Endothelial cell of umbilical vein (primary cell): ENCODE data around the gene SPAG8. TPM values are rescaled to one million over a fixed set of nuclear protein-coding genes. Genes with fewer than 3 reads are reported as not detected.

Experiments
- BruUV-seq: library from RNA; stranded (reverse); fragments of 400-500 nt; replicated peaks from 2 replicates; lab custom pipeline; 2021; lab: Mats Ljungman, UMichigan
- CTCF ChIA-PET: fragments of 300-600, 350-600 bp; sonication (Branson Sonifier 250); formaldehyde crosslinking; loops from one replicate; lab custom pipeline; 2021; ENCODE audit warnings: antibody characterized with exemption, inconsistent platforms; lab: Charles Lee
- POLR2A ChIA-PET: fragments of 300-600, 350-600 bp; sonication (Branson Sonifier 250); formaldehyde crosslinking; loops from one replicate; lab custom pipeline; 2021; ENCODE audit warnings: antibody characterized with exemption, inconsistent platforms; lab: Charles Lee
- DNase-seq: peaks from one replicate; pipeline ENCODE4 v3.0.0-alpha.2; 2011; ENCODE audit warnings: low read depth, low spot score
- FAIRE-seq: peaks from 2 replicates; lab custom pipeline; 2011; peaks lifted over from hg19 to GRCh38; lab: Jason Lieb, UNC
- H2AFZ ChIP-seq: 2 replicates; pipeline ENCODE4 v1.6.0; 2012; ENCODE audit warnings: low read depth, low read length, control low read depth, inconsistent platforms
- H3K27ac ChIP-seq: 2 replicates; pipeline ENCODE4 v1.5.1; 2011; ENCODE audit warnings: low read depth, mild to moderate bottlenecking, control low read depth, low read length, moderate library complexity; ENCODE audit not compliant: insufficient read depth
- H3K27me3 ChIP-seq, 2 experiments: 2 replicates each; pipeline versions ENCODE4 v1.6.0 to v1.6.1; 2011; ENCODE audit warnings: low read length in 2 of 2, mixed read lengths in 1 of 2; ENCODE audit not compliant: control insufficient read depth in 2 of 2, insufficient read depth in 2 of 2
- H3K36me3 ChIP-seq, 2 experiments: 2 replicates in 1 of 2; 3 replicates in 1 of 2; pipeline ENCODE4 v1.5.1; 2011; ENCODE audit warnings: low read length in 2 of 2, mild to moderate bottlenecking in 1 of 2, moderate library complexity in 1 of 2; ENCODE audit not compliant: control insufficient read depth in 2 of 2, insufficient read depth in 2 of 2; ENCODE audit errors: extremely low read depth in 1 of 2
- H3K4me1 ChIP-seq: 3 replicates; pipeline ENCODE4 v1.5.1; 2011; ENCODE audit warnings: mild to moderate bottlenecking, low read length; ENCODE audit not compliant: control insufficient read depth, insufficient read depth; ENCODE audit errors: extremely low read depth
- H3K4me2 ChIP-seq: 2 replicates; pipeline ENCODE4 v1.6.1; 2011; ENCODE audit warnings: low read length, control low read depth, mixed read lengths; ENCODE audit not compliant: insufficient read depth
- H3K4me3 ChIP-seq, 3 experiments: fragments of 200-600 bp in 1 of 3; sonication (generic), shearing (Covaris generic) in 1 of 3; replicated peaks in 1 of 3; 2 replicates each; pipeline ENCODE4 v1.5.1; 2011 to 2016; ENCODE audit warnings: control low read depth in 3 of 3, low read length in 3 of 3, mild to moderate bottlenecking in 2 of 3, inconsistent platforms in 1 of 3, low read depth in 1 of 3, moderate library complexity in 1 of 3; ENCODE audit not compliant: insufficient read depth in 1 of 3
- H3K79me2 ChIP-seq: 2 replicates; pipeline ENCODE4 v1.6.0; 2012; ENCODE audit warnings: low read length, inconsistent platforms; ENCODE audit not compliant: control insufficient read depth, insufficient read depth
- H3K9ac ChIP-seq: replicated peaks from 2 replicates; pipeline ENCODE3; 2011; ENCODE audit warnings: low read length, control low read depth; ENCODE audit not compliant: insufficient read depth; ENCODE audit errors: extremely low read depth
- H3K9me1 ChIP-seq: replicated peaks from 3 replicates; pipeline ENCODE4 v1.6.0; 2011; ENCODE audit warnings: mild to moderate bottlenecking, low read length; ENCODE audit not compliant: control insufficient read depth, insufficient read depth; ENCODE audit errors: extremely low read depth
- H3K9me3 ChIP-seq: replicated peaks from 2 replicates; pipeline ENCODE4 v1.5.1; 2012; ENCODE audit warnings: low read length, inconsistent platforms; ENCODE audit not compliant: control insufficient read depth, insufficient read depth
- H4K20me1 ChIP-seq: replicated peaks from 2 replicates; pipeline ENCODE3; 2011; ENCODE audit warnings: mild to moderate bottlenecking, low read length; ENCODE audit not compliant: control insufficient read depth, insufficient read depth; ENCODE audit errors: extremely low read depth
- EZH2 ChIP-seq: IDR thresholded peaks from 2 replicates; pipeline ENCODE4 v1.6.1; 2012; ENCODE audit warnings: borderline replicate concordance, low read depth, mild to moderate bottlenecking, moderate library complexity, low read length, inconsistent platforms; ENCODE audit not compliant: severe bottlenecking
- FOS ChIP-seq: IDR thresholded peaks from 2 replicates; pipeline ENCODE4 v1.6.1; 2011; ENCODE audit warnings: mild to moderate bottlenecking, low read length, moderate library complexity, borderline replicate concordance; ENCODE audit not compliant: insufficient read depth
- GATA2 ChIP-seq: IDR thresholded peaks from 2 replicates; pipeline ENCODE4 v1.7.0; 2011; ENCODE audit warnings: low read depth, mild to moderate bottlenecking, moderate library complexity, mixed read lengths, low read length; ENCODE audit not compliant: insufficient read length, insufficient read depth
- JUN ChIP-seq: IDR thresholded peaks from 2 replicates; pipeline ENCODE4 v1.6.1; 2011; ENCODE audit warnings: borderline replicate concordance, low read depth; ENCODE audit not compliant: insufficient read length, insufficient read depth
- MYC ChIP-seq: IDR thresholded peaks from one replicate; pipeline ENCODE4 v1.6.1; 2011; ENCODE audit warnings: mild to moderate bottlenecking, low read depth, low read length
- POLR2A ChIP-seq: IDR thresholded peaks from 2 replicates; pipeline ENCODE4 v1.6.1; 2012; ENCODE audit warnings: low read depth, mild to moderate bottlenecking, control low read depth, low read length
- POLR2AphosphoS5 ChIP-seq: IDR thresholded peaks from 2 replicates; pipeline ENCODE4 v1.6.1; 2012; ENCODE audit warnings: low read depth, mild to moderate bottlenecking, control low read depth, low read length, moderate library complexity; ENCODE audit not compliant: insufficient read depth
- dilution Hi-C: fragments of 300-500 bp; cut with MboI; formaldehyde crosslinking; loops from one replicate; pipeline ENCODE4 v1.15.0; 2019; ENCODE audit warnings: low sequenced_read_pairs; ENCODE audit not compliant: extremely low pct_ligation_motif_present
- intact Hi-C: fragments of 100-400 bp; cut with micrococcal nuclease; formaldehyde crosslinking; loops from one replicate; pipeline ENCODE4 v1.10.0; 2022
- polyA plus RNA-seq, 4 experiments: library from polyadenylated mRNA; depleted of rRNA in 3 of 4; stranded (reverse) in 3 of 4; unstranded in 1 of 4; fragments of >200 nt; gene quantifications; 2 replicates each; pipeline versions ENCODE4 v1.2.1 to v1.2.3, GENCODE V29; 2011 to 2012; ENCODE audit warnings: missing spikeins in 1 of 4
- total RNA-seq: library from RNA; stranded (reverse); gene quantifications from 2 replicates; pipeline ENCODE4 v1.2.3, GENCODE V29; 2021
- TF ChIP-seq, protein P1 (sequence below), 2 donors: IDR thresholded peaks; 1 replicate in 1 of 2; 2 replicates in 1 of 2; pipeline ENCODE4 v1.5.1; 2011; ENCODE audit warnings: low read length in 2 of 2, mild to moderate bottlenecking in 2 of 2, moderate library complexity in 2 of 2, control low read depth in 1 of 2, inconsistent platforms in 1 of 2, low read depth in 1 of 2; ENCODE audit not compliant: insufficient read depth in 1 of 2; ENCODE audit errors: extremely low read depth in 1 of 2
- TF ChIP-seq, protein P2 (sequence below): IDR thresholded peaks from 2 replicates; pipeline ENCODE4 v1.6.1; 2011; ENCODE audit not compliant: insufficient read depth, insufficient read length

The SPAG8 gene
- total and polyA plus RNA-seq, 2 donors (not counting 3 experiments of a cell fraction or from before 2014, with no cell fraction given): 0.21 to 0.69 TPM

DNA sequence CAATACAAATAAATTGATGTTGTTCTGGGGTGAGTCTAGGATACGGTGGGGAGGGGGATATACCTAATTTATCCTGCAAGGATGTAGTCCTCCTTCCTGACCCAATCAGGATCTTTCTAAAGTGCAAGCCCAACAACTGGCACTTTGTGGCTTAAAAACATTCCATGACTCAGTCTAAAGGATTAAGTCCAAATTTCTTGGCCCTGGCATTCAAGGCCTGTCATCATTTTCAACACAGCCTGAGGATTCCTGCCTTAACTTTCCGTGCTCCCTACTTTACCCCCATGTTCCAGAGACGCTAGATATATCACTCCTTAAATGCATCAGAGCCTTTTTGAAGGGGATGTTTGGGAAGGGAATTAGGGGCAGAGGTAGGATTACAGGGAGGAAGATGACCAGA lies 15.4 kb upstream of the SPAG8 start:
- H2AFZ ChIP-seq: no peak overlapping the region
- H4K20me1 ChIP-seq: no peaks in the 10 kb centered on the region
- FAIRE-seq (no peak), DNase-seq (no peak)
- dilution Hi-C loops: no loop called here
- intact Hi-C loops: loop anchor here (5.0 kb wide), 1 partner anchor 120 kb away; no protein-coding TSS in a partner anchor
- H3K4me2 ChIP-seq: no peak overlapping the region
- no peak overlapping the region for H3K27ac ChIP-seq
- CTCF ChIA-PET: interaction anchor here (2.0 to 7.6 kb wide), 3 partner anchors 37 to 84 kb away, joined by 27 to 277 read pairs (median 212); partner anchors contain the start of gene NPR2
- peaks cover 9% of the 10 kb centered on the region for H3K4me1 ChIP-seq
- no peak overlapping the region for H3K4me3 ChIP-seq
- POLR2A ChIA-PET: no interaction called here
- BruUV-seq: no TSS peak
- TF ChIP-seq, protein P1, sequence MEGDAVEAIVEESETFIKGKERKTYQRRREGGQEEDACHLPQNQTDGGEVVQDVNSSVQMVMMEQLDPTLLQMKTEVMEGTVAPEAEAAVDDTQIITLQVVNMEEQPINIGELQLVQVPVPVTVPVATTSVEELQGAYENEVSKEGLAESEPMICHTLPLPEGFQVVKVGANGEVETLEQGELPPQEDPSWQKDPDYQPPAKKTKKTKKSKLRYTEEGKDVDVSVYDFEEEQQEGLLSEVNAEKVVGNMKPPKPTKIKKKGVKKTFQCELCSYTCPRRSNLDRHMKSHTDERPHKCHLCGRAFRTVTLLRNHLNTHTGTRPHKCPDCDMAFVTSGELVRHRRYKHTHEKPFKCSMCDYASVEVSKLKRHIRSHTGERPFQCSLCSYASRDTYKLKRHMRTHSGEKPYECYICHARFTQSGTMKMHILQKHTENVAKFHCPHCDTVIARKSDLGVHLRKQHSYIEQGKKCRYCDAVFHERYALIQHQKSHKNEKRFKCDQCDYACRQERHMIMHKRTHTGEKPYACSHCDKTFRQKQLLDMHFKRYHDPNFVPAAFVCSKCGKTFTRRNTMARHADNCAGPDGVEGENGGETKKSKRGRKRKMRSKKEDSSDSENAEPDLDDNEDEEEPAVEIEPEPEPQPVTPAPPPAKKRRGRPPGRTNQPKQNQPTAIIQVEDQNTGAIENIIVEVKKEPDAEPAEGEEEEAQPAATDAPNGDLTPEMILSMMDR (IDR thresholded peaks at IDR 0.05; ENCODE audit: extremely low read depth in 1 of 2, insufficient read depth in 1 of 2, low read depth in 1 of 2, low read length in 2 of 2): no peak
- TF ChIP-seq MYC (no peak), GATA2 (no peak), FOS (no peak), POLR2AphosphoS5 (no peak), EZH2 (no peak), POLR2A (no peak), JUN (no peak)
- TF ChIP-seq, protein P2, sequence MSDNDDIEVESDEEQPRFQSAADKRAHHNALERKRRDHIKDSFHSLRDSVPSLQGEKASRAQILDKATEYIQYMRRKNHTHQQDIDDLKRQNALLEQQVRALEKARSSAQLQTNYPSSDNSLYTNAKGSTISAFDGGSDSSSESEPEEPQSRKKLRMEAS: no peak
- no peaks in the 10 kb centered on the region for H3K36me3 ChIP-seq
- no peaks in the 10 kb centered on the region for H3K9me1 ChIP-seq
- no peak overlapping the region for H3K9ac ChIP-seq
- H3K27me3 ChIP-seq: no peaks in the 10 kb centered on the region
- no peaks in the 10 kb centered on the region for H3K79me2 ChIP-seq
- no peaks in the 10 kb centered on the region for H3K9me3 ChIP-seq
